PC-9 (cell line): ENCODE data around the gene PIK3R5. TPM values are rescaled to one million over a fixed set of nuclear protein-coding genes. Genes with fewer than 3 reads are reported as not detected.

Source experiments
- BruUV-seq: library from RNA; stranded (reverse); fragments of 400-500 nt; replicated peaks from 2 replicates; lab custom pipeline; 2021; lab: Mats Ljungman, UMichigan
- CTCF ChIA-PET: fragments of 300-600 bp; sonication (Branson Sonifier 250); formaldehyde crosslinking; loops from one replicate; lab custom pipeline; 2022; ENCODE audit warnings: antibody characterized with exemption; lab: Charles Lee
- POLR2A ChIA-PET: fragments of 300-600 bp; sonication (Branson Sonifier 250); formaldehyde crosslinking; loops from one replicate; lab custom pipeline; 2022; ENCODE audit warnings: antibody characterized with exemption; ENCODE audit not compliant: unreplicated experiment; lab: Charles Lee
- DNase-seq, 2 experiments: peaks; one replicate each; pipeline versions ENCODE4 v3.0.0 to v3.0.0-alpha.2; 2015 to 2022; ENCODE audit warnings: mixed read lengths in 1 of 2
- H2AFZ ChIP-seq: fragments of 200-600 bp; sonication (generic); 2 replicates; pipeline ENCODE4 v1.8.1; 2017; ENCODE audit warnings: antibody characterized with exemption
- H3F3A ChIP-seq: fragments of 200-600 bp; sonication (generic); 2 replicates; pipeline ENCODE4 v1.8.1; 2017; ENCODE audit warnings: antibody characterized with exemption, mild to moderate bottlenecking, low read depth; ENCODE audit not compliant: insufficient read depth
- H3K27ac ChIP-seq: fragments of 200-600 bp; sonication (generic); 2 replicates; pipeline ENCODE4 v1.6.1; 2016; ENCODE audit warnings: mixed run types
- H3K27me3 ChIP-seq: fragments of 200-600 bp; sonication (generic); 2 replicates; pipeline ENCODE4 v1.6.1; 2016; ENCODE audit warnings: low read depth, mixed run types; ENCODE audit not compliant: insufficient read depth
- H3K36me3 ChIP-seq: fragments of 200-600 bp; sonication (generic); 2 replicates; pipeline ENCODE4 v1.6.1; 2016; ENCODE audit warnings: low read depth, mixed run types
- H3K4me1 ChIP-seq: fragments of 200-600 bp; sonication (generic); replicated peaks from 2 replicates; pipeline ENCODE4 v1.6.1; 2016; ENCODE audit warnings: mixed run types; ENCODE audit not compliant: insufficient read depth
- H3K4me2 ChIP-seq: fragments of 200-600 bp; sonication (generic); 2 replicates; pipeline ENCODE4 v1.6.1; 2017; ENCODE audit warnings: mixed run types
- H3K4me3 ChIP-seq: fragments of 200-600 bp; sonication (generic); 2 replicates; pipeline ENCODE4 v1.6.1; 2016; ENCODE audit warnings: mixed run types
- H3K79me2 ChIP-seq: fragments of 200-600 bp; sonication (generic); 2 replicates; pipeline ENCODE4 v1.6.1; 2017; ENCODE audit warnings: low read depth, mixed run types
- H3K9me2 ChIP-seq: fragments of 200-600 bp; sonication (generic); 2 replicates; pipeline ENCODE4 v1.8.1; 2017; ENCODE audit warnings: mild to moderate bottlenecking; ENCODE audit not compliant: insufficient read depth
- H3K9me3 ChIP-seq: fragments of 200-600 bp; sonication (generic); 2 replicates; pipeline ENCODE4 v1.8.1; 2016; ENCODE audit warnings: low read depth; ENCODE audit not compliant: insufficient read depth
- H4K20me1 ChIP-seq: fragments of 200-600 bp; sonication (generic); 2 replicates; pipeline ENCODE4 v1.8.1; 2017; ENCODE audit not compliant: insufficient read depth
- EZH2 ChIP-seq: fragments of 200-600 bp; sonication (generic); IDR thresholded peaks from 2 replicates; pipeline ENCODE4 v1.8.0; 2017; ENCODE audit warnings: antibody characterized with exemption, low read depth
- intact Hi-C: fragments of 100-400 bp; cut with micrococcal nuclease; formaldehyde crosslinking; loops from one replicate; pipeline ENCODE4 v1.10.0; 2022; ENCODE audit not compliant: unreplicated experiment
- total RNA-seq: library from RNA; stranded (reverse); gene quantifications from 2 replicates; pipeline ENCODE4 v1.2.3, GENCODE V29; 2021
- TF ChIP-seq, protein P1 (sequence below): fragments of 200-600 bp; sonication (generic); conservative IDR thresholded peaks from 2 replicates; pipeline ENCODE4 v1.6.1; 2017; ENCODE audit warnings: mixed run types, antibody characterized with exemption, mild to moderate bottlenecking, moderate library complexity

Gene PIK3R5
- total RNA-seq, 1 experiment from 2014 or later: not detected

DNA sequence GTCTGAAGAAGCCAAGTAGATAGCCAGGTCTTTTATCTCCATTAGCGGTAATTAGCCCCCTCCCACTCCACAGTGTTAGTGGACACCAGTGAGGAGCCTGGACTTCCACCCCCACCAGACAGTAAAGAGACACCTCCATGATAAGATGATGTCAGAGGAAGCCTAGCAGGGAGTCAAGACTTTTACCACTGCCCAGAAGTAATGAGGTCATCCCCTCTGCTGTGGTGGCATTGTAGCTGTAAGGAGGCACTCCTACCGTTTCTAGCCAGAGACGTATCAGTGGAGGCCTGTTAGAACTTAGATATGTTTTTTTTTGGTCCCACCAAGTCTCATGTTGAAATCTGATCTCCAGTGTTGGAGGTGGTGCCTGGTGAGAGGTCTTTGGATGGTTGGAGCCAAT, 38.1 kb downstream of the PIK3R5 start:
- Histone ChIP-seq H3K9me2 (no peaks in the 10 kb centered on the region), H3K9me3 (no peaks in the 10 kb centered on the region), H4K20me1 (no peaks in the 10 kb centered on the region), H3K27ac (no peak overlapping the region), H3K27me3 (peaks cover 4% of the 10 kb centered on the region; the same call in 1 of the 2 replicates), H3K4me1 (no peaks in the 10 kb centered on the region), H3K4me2 (no peak overlapping the region), H3K4me3 (no peak overlapping the region), H3K79me2 (no peaks in the 10 kb centered on the region), H2AFZ (no peak overlapping the region), H3F3A (no peaks in the 10 kb centered on the region), H3K36me3 (no peaks in the 10 kb centered on the region)
- CTCF ChIA-PET: no interaction called here
- POLR2A ChIA-PET: no interaction called here
- intact Hi-C loops: no loop called here
- TF ChIP-seq, protein P1, sequence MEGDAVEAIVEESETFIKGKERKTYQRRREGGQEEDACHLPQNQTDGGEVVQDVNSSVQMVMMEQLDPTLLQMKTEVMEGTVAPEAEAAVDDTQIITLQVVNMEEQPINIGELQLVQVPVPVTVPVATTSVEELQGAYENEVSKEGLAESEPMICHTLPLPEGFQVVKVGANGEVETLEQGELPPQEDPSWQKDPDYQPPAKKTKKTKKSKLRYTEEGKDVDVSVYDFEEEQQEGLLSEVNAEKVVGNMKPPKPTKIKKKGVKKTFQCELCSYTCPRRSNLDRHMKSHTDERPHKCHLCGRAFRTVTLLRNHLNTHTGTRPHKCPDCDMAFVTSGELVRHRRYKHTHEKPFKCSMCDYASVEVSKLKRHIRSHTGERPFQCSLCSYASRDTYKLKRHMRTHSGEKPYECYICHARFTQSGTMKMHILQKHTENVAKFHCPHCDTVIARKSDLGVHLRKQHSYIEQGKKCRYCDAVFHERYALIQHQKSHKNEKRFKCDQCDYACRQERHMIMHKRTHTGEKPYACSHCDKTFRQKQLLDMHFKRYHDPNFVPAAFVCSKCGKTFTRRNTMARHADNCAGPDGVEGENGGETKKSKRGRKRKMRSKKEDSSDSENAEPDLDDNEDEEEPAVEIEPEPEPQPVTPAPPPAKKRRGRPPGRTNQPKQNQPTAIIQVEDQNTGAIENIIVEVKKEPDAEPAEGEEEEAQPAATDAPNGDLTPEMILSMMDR: no peak
- TF ChIP-seq EZH2: no peak
- DNase-seq: no peak
- no TSS peak for BruUV-seq

DNA sequence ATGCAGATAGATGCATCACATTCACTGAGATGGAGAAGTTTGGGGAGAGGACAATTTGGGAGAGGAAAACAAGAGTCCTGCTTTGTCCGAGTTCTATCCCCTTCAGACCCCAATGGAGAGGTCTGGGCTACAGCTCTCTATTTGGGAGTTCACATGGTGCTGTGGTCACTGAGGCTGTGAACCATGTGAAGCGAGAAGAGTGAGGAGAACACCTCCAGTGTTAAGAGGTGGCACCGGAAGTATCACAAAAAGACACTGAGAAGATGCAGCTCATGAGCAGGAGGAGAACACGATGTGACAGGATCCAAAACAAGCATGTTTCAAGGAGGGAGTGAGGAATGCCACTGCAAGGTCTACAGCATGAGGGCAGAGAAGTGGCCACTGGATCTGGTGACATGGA, 39.7 kb downstream of the PIK3R5 start:
- no peak overlapping the region for H2AFZ ChIP-seq
- no peaks in the 10 kb centered on the region for H3F3A ChIP-seq
- no TSS peak for BruUV-seq
- intact Hi-C loops: no loop called here
- no peaks in the 10 kb centered on the region for H3K79me2 ChIP-seq
- peaks cover 4% of the 10 kb centered on the region; the same call in 1 of the 2 replicates for H3K27me3 ChIP-seq
- ChIA-PET CTCF (no interaction called here), POLR2A (no interaction called here)
- H3K36me3 ChIP-seq: no peaks in the 10 kb centered on the region
- H3K4me3 ChIP-seq: no peak overlapping the region
- H4K20me1 ChIP-seq: no peaks in the 10 kb centered on the region
- no peak for TF ChIP-seq EZH2
- TF ChIP-seq, protein P1: no peak
- no peak for DNase-seq
- no peaks in the 10 kb centered on the region for H3K9me3 ChIP-seq
- H3K9me2 ChIP-seq: no peaks in the 10 kb centered on the region
- H3K4me2 ChIP-seq: no peak overlapping the region
- H3K27ac ChIP-seq: no peak overlapping the region
- no peaks in the 10 kb centered on the region for H3K4me1 ChIP-seq

DNA sequence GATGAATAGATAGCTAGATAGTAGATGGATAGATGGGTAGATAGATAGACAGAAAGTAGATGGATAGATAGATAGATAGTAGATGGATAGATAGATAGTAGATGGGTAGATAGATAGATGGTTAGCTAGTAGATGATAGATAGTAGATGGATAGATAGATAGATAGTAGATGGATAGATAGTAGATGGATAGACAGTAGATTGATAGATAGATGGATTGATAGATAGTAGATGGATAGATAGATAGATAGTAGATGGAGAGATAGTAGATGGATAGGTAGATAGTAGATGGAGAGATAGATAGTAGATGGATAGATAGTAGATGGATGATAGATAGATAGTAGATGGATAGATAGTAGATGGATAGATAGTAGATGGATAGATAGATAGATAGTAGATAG, 40.4 kb downstream of the PIK3R5 start:
- no peaks in the 10 kb centered on the region for H3F3A ChIP-seq
- no peaks in the 10 kb centered on the region for H3K9me3 ChIP-seq
- H3K36me3 ChIP-seq: no peaks in the 10 kb centered on the region
- BruUV-seq: no TSS peak
- no peak overlapping the region for H3K27ac ChIP-seq
- H3K4me3 ChIP-seq: no peak overlapping the region
- no peak for DNase-seq
- ChIA-PET CTCF (no interaction called here), POLR2A (no interaction called here)
- no peaks in the 10 kb centered on the region for H4K20me1 ChIP-seq
- no peaks in the 10 kb centered on the region for H3K9me2 ChIP-seq
- no peak overlapping the region for H2AFZ ChIP-seq
- no peak overlapping the region for H3K4me2 ChIP-seq
- peaks cover 6% of the 10 kb centered on the region; the same call in 1 of the 2 replicates for H3K27me3 ChIP-seq
- TF ChIP-seq, protein P1: no peak
- TF ChIP-seq EZH2: no peak
- intact Hi-C loops: no loop called here
- no peaks in the 10 kb centered on the region for H3K79me2 ChIP-seq
- no peaks in the 10 kb centered on the region for H3K4me1 ChIP-seq
